RWPE2 (cell line): ENCODE data around the gene FBXL17.

Experiments used
- ATAC-seq: fragments of 200-7000 bp; cut with Tn5 transposase; 3 replicates; pipeline ENCODE4 v1.9.1; 2021; ENCODE audit warnings: low read depth
- DNase-seq: peaks from one replicate; pipeline ENCODE4 v3.0.0-alpha.2; 2020; ENCODE audit warnings: low spot score
- H3K27ac ChIP-seq: fragments of 450-650 bp; 2 replicates; pipeline ENCODE4 v1.5.1; 2017; ENCODE audit warnings: mild to moderate bottlenecking; ENCODE audit not compliant: poor library complexity, severe bottlenecking
- H3K27me3 ChIP-seq: fragments of 250-450 bp; sonication (Bioruptor Pico); 2 replicates; pipeline ENCODE4 v1.5.1; 2021; ENCODE audit warnings: mild to moderate bottlenecking, moderate library complexity; ENCODE audit not compliant: insufficient read depth, poor library complexity, severe bottlenecking
- H3K36me3 ChIP-seq: fragments of 250-450 bp; sonication (Bioruptor Pico); 2 replicates; pipeline ENCODE4 v1.5.1; 2020; ENCODE audit warnings: low read depth, mild to moderate bottlenecking, moderate library complexity
- H3K4me1 ChIP-seq: fragments of 250-450 bp; sonication (Bioruptor Pico); 2 replicates; pipeline ENCODE4 v1.5.1; 2021; ENCODE audit warnings: mild to moderate bottlenecking, moderate library complexity; ENCODE audit not compliant: insufficient read depth, poor library complexity, severe bottlenecking
- H3K4me3 ChIP-seq: fragments of 250-450 bp; sonication (Bioruptor Pico); 2 replicates; pipeline ENCODE4 v1.5.1; 2021; ENCODE audit warnings: mild to moderate bottlenecking, moderate library complexity; ENCODE audit not compliant: severe bottlenecking
- H3K9me3 ChIP-seq: fragments of 250-450 bp; sonication (Bioruptor Pico); 2 replicates; pipeline ENCODE4 v1.5.1; 2021; ENCODE audit warnings: mild to moderate bottlenecking, moderate library complexity; ENCODE audit not compliant: severe bottlenecking
- CTCF ChIP-seq: fragments of 450-650 bp; IDR thresholded peaks from one replicate; pipeline ENCODE4 v1.5.1; 2017; ENCODE audit warnings: mild to moderate bottlenecking, moderate library complexity; ENCODE audit not compliant: poor library complexity, severe bottlenecking

FBXL17 gene

GRCh38 chr5:107894361-107894760 is 487.5 kb downstream of the FBXL17 start:
- H3K27me3 ChIP-seq = no peaks in the 10 kb centered on the region
- DNase-seq (no peak), ATAC-seq (no peak)
- H3K9me3 ChIP-seq = no peaks in the 10 kb centered on the region
- TF ChIP-seq CTCF = no peak
- H3K27ac ChIP-seq = no peak overlapping the region
- H3K4me3 ChIP-seq = no peak overlapping the region
- H3K36me3 ChIP-seq = no peaks in the 10 kb centered on the region
- H3K4me1 ChIP-seq = peaks cover 8% of the 10 kb centered on the region

- Histone ChIP-seq H3K27ac (no peak overlapping the region), H3K36me3 (no peaks in the 10 kb centered on the region), H3K27me3 (no peaks in the 10 kb centered on the region), H3K9me3 (no peaks in the 10 kb centered on the region), H3K4me1 (peaks cover 8% of the 10 kb centered on the region), H3K4me3 (no peak overlapping the region)
- no peak for TF ChIP-seq CTCF
- ATAC-seq = peak; percentile 91
- no peak for DNase-seq
Measured at GRCh38 chr5:107893642-107894041, 488.3 kb downstream of the FBXL17 start.

- Histone ChIP-seq H3K36me3 (no peaks in the 10 kb centered on the region), H3K27me3 (no peaks in the 10 kb centered on the region), H3K27ac (no peak overlapping the region), H3K4me3 (no peak overlapping the region), H3K4me1 (peaks cover 7% of the 10 kb centered on the region), H3K9me3 (no peaks in the 10 kb centered on the region)
- DNase-seq = no peak
- no peak for TF ChIP-seq CTCF
- ATAC-seq = no peak
Measured at GRCh38 chr5:107889387-107889786, 492.5 kb downstream of the FBXL17 start.

- no peaks in the 10 kb centered on the region for H3K36me3 ChIP-seq
- TF ChIP-seq CTCF = no peak
- peaks cover under 1% of the 10 kb centered on the region for H3K4me1 ChIP-seq
- no peaks in the 10 kb centered on the region for H3K27me3 ChIP-seq
- no peaks in the 10 kb centered on the region for H3K9me3 ChIP-seq
- ATAC-seq (no peak), DNase-seq (no peak)
- no peak overlapping the region for H3K4me3 ChIP-seq
- no peak overlapping the region for H3K27ac ChIP-seq
Measured at GRCh38 chr5:107888541-107888940, 493.4 kb downstream of the FBXL17 start.

GRCh38 chr5:107887166-107887943 is 494.5 kb downstream of the FBXL17 start:
- H3K36me3 ChIP-seq = no peaks in the 10 kb centered on the region
- H3K4me3 ChIP-seq = no peak overlapping the region
- DNase-seq (no peak), ATAC-seq (no peak; the same call in 2 of the 3 replicates)
- no peaks in the 10 kb centered on the region for H3K9me3 ChIP-seq
- TF ChIP-seq CTCF = no peak
- no peaks in the 10 kb centered on the region for H3K4me1 ChIP-seq
- no peaks in the 10 kb centered on the region for H3K27me3 ChIP-seq
- no peak overlapping the region for H3K27ac ChIP-seq
